NCI-H345 treated with DMSO at 0.1 percent for 48 hours (cell line): Measurements from ENCODE around the gene FBXL20.
A peak's percentile ranks its signal among the peaks of the same experiment; 100 is the strongest.
"Not testable (repeated sequence)": the region's sequence is repeated elsewhere in the genome, so short reads cannot be mapped to it uniquely, and the experiment has no call there.

Source experiments
- DNase-seq: peaks from one replicate; lab custom pipeline; 2025; ENCODE audit not compliant: unreplicated experiment; lab: John Stamatoyannopoulos, UW

FBXL20 gene

GRCh38 chr17:39261286-39261685, 140.1 kb downstream of the FBXL20 start:
- DNase-seq = no peak

- DNase-seq = no peak
These were observed 148.5 kb downstream of the FBXL20 start for GRCh38 chr17:39252788-39253460.

GRCh38 chr17:39251997-39252396, 149.4 kb downstream of the FBXL20 start:
- no peak for DNase-seq

GRCh38 chr17:39250076-39250475, 151.3 kb downstream of the FBXL20 start:
- not testable (repeated sequence) for DNase-seq

- DNase-seq = no peak
These were observed 155.2 kb downstream of the FBXL20 start for GRCh38 chr17:39246274-39246673.

- peak; percentile 78 for DNase-seq
These were observed 156.5 kb downstream of the FBXL20 start for GRCh38 chr17:39244600-39245570.

- no peak for DNase-seq
These were observed 157.3 kb downstream of the FBXL20 start for GRCh38 chr17:39244016-39244599.

GRCh38 chr17:39243155-39243554, 158.3 kb downstream of the FBXL20 start:
- DNase-seq = no peak

- DNase-seq = no peak
These were observed 160.8 kb downstream of the FBXL20 start for GRCh38 chr17:39240631-39241030.

GRCh38 chr17:39239640-39240314, 161.6 kb downstream of the FBXL20 start:
- DNase-seq = peak; percentile 46

GRCh38 chr17:39238311-39238972, 163.0 kb downstream of the FBXL20 start:
- DNase-seq = peak; percentile 70

- DNase-seq = no peak
These were observed 163.8 kb downstream of the FBXL20 start for GRCh38 chr17:39237586-39237985.

- DNase-seq = peak; percentile 81
These were observed 164.4 kb downstream of the FBXL20 start for GRCh38 chr17:39236981-39237441.

- DNase-seq = peak; percentile 81
These were observed 164.9 kb downstream of the FBXL20 start for GRCh38 chr17:39236450-39236927.

- peak; percentile 72 for DNase-seq
These were observed 165.6 kb downstream of the FBXL20 start for GRCh38 chr17:39235555-39236449.

GRCh38 chr17:39231591-39232551, 169.6 kb downstream of the FBXL20 start:
- DNase-seq = peak; percentile 20

GRCh38 chr17:39231091-39231561, 170.3 kb downstream of the FBXL20 start:
- no peak for DNase-seq

GRCh38 chr17:39230361-39230760, 171.1 kb downstream of the FBXL20 start:
- DNase-seq = no peak
